ENCODE results near the gene C4BPA.

Gene C4BPA

GRCh38 chr1:207103892-207104373 is at the start of gene C4BPA:
Gene C4BPA, plus strand, starts transcription at chr1:207104233. Its CDS starts 8,793 bp downstream, at chr1:207113026.
- no peak for DNase-seq

GRCh38 chr1:207054491-207054890 is 49.5 kb upstream of the C4BPA start:
- no peak for DNase-seq

GRCh38 chr1:207055386-207056001 is 48.5 kb upstream of the C4BPA start:
- DNase-seq, result no peak

GRCh38 chr1:207056673-207057072 is 47.4 kb upstream of the C4BPA start:
- DNase-seq, result no peak

GRCh38 chr1:207058252-207058651 is 45.8 kb upstream of the C4BPA start:
- DNase-seq, result no peak

GRCh38 chr1:207058878-207059867 is 44.9 kb upstream of the C4BPA start:
- DNase-seq, result no peak

GRCh38 chr1:207059881-207060280 is 44.2 kb upstream of the C4BPA start:
- no peak for DNase-seq

- DNase-seq, result no peak
Measured at GRCh38 chr1:207060596-207060995, 43.4 kb upstream of the C4BPA start.

- DNase-seq, result no peak
Measured at GRCh38 chr1:207062058-207062457, 42.0 kb upstream of the C4BPA start.

GRCh38 chr1:207063014-207063413 is 41.0 kb upstream of the C4BPA start:
- no peak for DNase-seq

GRCh38 chr1:207064561-207064960 is 39.5 kb upstream of the C4BPA start:
- DNase-seq, result no peak

GRCh38 chr1:207067185-207067584 is 36.8 kb upstream of the C4BPA start:
- DNase-seq, result no peak

GRCh38 chr1:207067665-207068064 is 36.4 kb upstream of the C4BPA start:
- no peak for DNase-seq

- DNase-seq, result no peak
Measured at GRCh38 chr1:207069061-207069460, 35.0 kb upstream of the C4BPA start.

GRCh38 chr1:207069858-207070506 is 34.1 kb upstream of the C4BPA start:
- DNase-seq, result no peak

- no peak for DNase-seq
Measured at GRCh38 chr1:207070811-207071210, 33.2 kb upstream of the C4BPA start.

- no peak for DNase-seq
Measured at GRCh38 chr1:207071426-207071825, 32.6 kb upstream of the C4BPA start.

GRCh38 chr1:207072233-207072632 is 31.8 kb upstream of the C4BPA start:
- DNase-seq, result no peak

- no peak for DNase-seq
Measured at GRCh38 chr1:207073906-207074820, 29.9 kb upstream of the C4BPA start.

- no peak for DNase-seq
Measured at GRCh38 chr1:207076181-207076955, 27.7 kb upstream of the C4BPA start.

- DNase-seq, result no peak
Measured at GRCh38 chr1:207077012-207077411, 27.0 kb upstream of the C4BPA start.

Measured in SW 1271 (cell line).